Esophagus muscularis mucosa (tissue), 4 donors: ENCODE data around the gene PTPRN2. TPM values are rescaled to one million over a fixed set of nuclear protein-coding genes. Genes with fewer than 3 reads are reported as not detected.

Source experiments
- DNase-seq: peaks from one replicate; pipeline ENCODE4 v3.0.0-alpha.2; 2017; ENCODE audit errors: extremely low spot score
- H3K27ac ChIP-seq, 4 donors: fragments of 200-600 bp; sonication (generic); replicated peaks in 1 of 4; 1 replicate in 3 of 4; 2 replicates in 1 of 4; pipeline ENCODE4 v1.5.1; 2016 to 2019; ENCODE audit warnings: mild to moderate bottlenecking in 1 of 4
- H3K27me3 ChIP-seq, 4 donors: fragments of 200-600 bp; sonication (generic); one replicate each; pipeline versions ENCODE4 v1.5.1 to v1.6.0; 2016 to 2019
- H3K36me3 ChIP-seq, 4 donors: fragments of 200-600 bp; sonication (generic); one replicate each; pipeline ENCODE4 v1.5.1; 2016 to 2019
- H3K4me1 ChIP-seq, 4 donors: fragments of 200-600 bp; sonication (generic); one replicate each; pipeline ENCODE4 v1.5.1; 2016 to 2019
- H3K4me3 ChIP-seq, 4 donors: fragments of 200-600 bp; sonication (generic); 1 replicate in 2 of 4; 2 replicates in 2 of 4; pipeline ENCODE4 v1.5.1; 2016 to 2019; ENCODE audit warnings: mild to moderate bottlenecking in 4 of 4, moderate library complexity in 1 of 4
- H3K9me3 ChIP-seq, 4 donors: fragments of 200-600 bp; sonication (generic); 1 replicate in 3 of 4; 2 replicates in 1 of 4; pipeline ENCODE4 v1.5.1; 2016 to 2019
- CTCF ChIP-seq, 3 experiments: fragments of 200-600 bp in 2 of 3; fragments of 450-650 bp in 1 of 3; sonication (generic) in 2 of 3; IDR thresholded peaks; one replicate each; pipeline ENCODE4 v1.5.1; 2017 to 2019; ENCODE audit warnings: antibody characterized with exemption in 3 of 3, mild to moderate bottlenecking in 2 of 3, moderate library complexity in 1 of 3
- EP300 ChIP-seq: sonication (generic); formaldehyde crosslinking; IDR thresholded peaks from one replicate; pipeline ENCODE4 v1.6.1; 2017; ENCODE audit warnings: antibody characterized with exemption
- POLR2A ChIP-seq: fragments of 450-650 bp; IDR thresholded peaks from one replicate; pipeline ENCODE4 v1.6.1; 2017; ENCODE audit warnings: antibody characterized with exemption, moderate library complexity, mild to moderate bottlenecking, low read depth
- POLR2AphosphoS5 ChIP-seq, 2 donors: sonication (generic); formaldehyde crosslinking; IDR thresholded peaks; one replicate each; pipeline ENCODE4 v1.6.1; 2017; ENCODE audit warnings: antibody characterized with exemption in 2 of 2
- WGBS: methylation state at CpG from one replicate; pipeline ENCODE4 v1.1.5; 2018; 5-methylcytosine and 5-hydroxymethylcytosine counted together
- intact Hi-C: fragments of 100-400 bp; cut with DNase I; formaldehyde crosslinking; loops from one replicate; pipeline ENCODE4 v1.15.1; 2023
- total RNA-seq, 4 donors: library from RNA; depleted of rRNA; stranded (reverse); fragments of >200 nt; gene quantifications; one replicate each; pipeline versions ENCODE4 v1.1.0 to v1.2.1, GENCODE V29; 2016

Gene PTPRN2
- total RNA-seq, 4 donors from 2014 or later, result 2.1 to 3.1 (median 3.1) TPM

GRCh38 chr7:158085741-158086695 is 501.6 kb downstream of the PTPRN2 start:
- Histone ChIP-seq H3K27ac (no peak overlapping the region), H3K27me3 (no peaks in the 10 kb centered on the region), H3K4me1 (no peaks in the 10 kb centered on the region), H3K4me3 (no peak overlapping the region), H3K9me3 (no peaks in the 10 kb centered on the region), H3K36me3 (no peaks in the 10 kb centered on the region)
- TF ChIP-seq CTCF (IDR thresholded peaks at IDR 0.05) (no peak), POLR2A (no peak), EP300 (no peak), POLR2AphosphoS5 (IDR thresholded peaks at IDR 0.05) (no peak)
- intact Hi-C loops, result no loop called here
- 90% methylated on average over 30 of the region's 30 CpGs for WGBS
- DNase-seq, result no peak

GRCh38 chr7:158084555-158084954 is 503.1 kb downstream of the PTPRN2 start:
- 92% methylated on average over 18 of the region's 18 CpGs for WGBS
- intact Hi-C loops, result no loop called here
- no peak for DNase-seq
- H3K4me1 ChIP-seq, result no peaks in the 10 kb centered on the region
- no peaks in the 10 kb centered on the region for H3K36me3 ChIP-seq
- no peaks in the 10 kb centered on the region for H3K9me3 ChIP-seq
- TF ChIP-seq POLR2AphosphoS5 (IDR thresholded peaks at IDR 0.05), result no peak
- no peak for TF ChIP-seq EP300
- TF ChIP-seq CTCF (IDR thresholded peaks at IDR 0.05), result no peak
- TF ChIP-seq POLR2A, result no peak
- H3K27me3 ChIP-seq, result no peaks in the 10 kb centered on the region
- H3K4me3 ChIP-seq, result no peak overlapping the region
- H3K27ac ChIP-seq, result no peak overlapping the region

GRCh38 chr7:158083526-158084310 is 503.9 kb downstream of the PTPRN2 start:
- Histone ChIP-seq H3K9me3 (no peaks in the 10 kb centered on the region), H3K4me3 (no peak overlapping the region), H3K27me3 (peaks cover 0 to 1% (median 0%) of the 10 kb centered on the region in 4 donors), H3K36me3 (no peaks in the 10 kb centered on the region), H3K27ac (no peak overlapping the region), H3K4me1 (no peaks in the 10 kb centered on the region)
- TF ChIP-seq CTCF (IDR thresholded peaks at IDR 0.05) (no peak), POLR2AphosphoS5 (IDR thresholded peaks at IDR 0.05) (no peak), EP300 (no peak), POLR2A (no peak)
- no peak for DNase-seq
- 83% methylated on average over 10 of the region's 28 CpGs for WGBS
- intact Hi-C loops, result no loop called here

- Histone ChIP-seq H3K27me3 (peaks cover 0 to 4% (median 0%) of the 10 kb centered on the region in 4 donors), H3K9me3 (no peaks in the 10 kb centered on the region), H3K4me3 (no peak overlapping the region), H3K36me3 (no peaks in the 10 kb centered on the region), H3K27ac (no peak overlapping the region), H3K4me1 (no peaks in the 10 kb centered on the region)
- no peak for DNase-seq
- intact Hi-C loops, result no loop called here
- no peak for TF ChIP-seq POLR2AphosphoS5 (IDR thresholded peaks at IDR 0.05)
- TF ChIP-seq CTCF (IDR thresholded peaks at IDR 0.05), result no peak
- no peak for TF ChIP-seq POLR2A
- no peak for TF ChIP-seq EP300
- WGBS, result 89% methylated on average over 8 of the region's 8 CpGs
These were observed 504.9 kb downstream of the PTPRN2 start for GRCh38 chr7:158082761-158083160.
